Measurements from ENCODE around the gene CHMP4A. TPM values are rescaled to one million over a fixed set of nuclear protein-coding genes. Genes with fewer than 3 reads are reported as not detected.

Gene CHMP4A
- total and polyA plus RNA-seq, 2 of the 13 experiments (the other 11 are each of a cell fraction or from before 2014, with no cell fraction given): 83.6 to 113 TPM

DNA sequence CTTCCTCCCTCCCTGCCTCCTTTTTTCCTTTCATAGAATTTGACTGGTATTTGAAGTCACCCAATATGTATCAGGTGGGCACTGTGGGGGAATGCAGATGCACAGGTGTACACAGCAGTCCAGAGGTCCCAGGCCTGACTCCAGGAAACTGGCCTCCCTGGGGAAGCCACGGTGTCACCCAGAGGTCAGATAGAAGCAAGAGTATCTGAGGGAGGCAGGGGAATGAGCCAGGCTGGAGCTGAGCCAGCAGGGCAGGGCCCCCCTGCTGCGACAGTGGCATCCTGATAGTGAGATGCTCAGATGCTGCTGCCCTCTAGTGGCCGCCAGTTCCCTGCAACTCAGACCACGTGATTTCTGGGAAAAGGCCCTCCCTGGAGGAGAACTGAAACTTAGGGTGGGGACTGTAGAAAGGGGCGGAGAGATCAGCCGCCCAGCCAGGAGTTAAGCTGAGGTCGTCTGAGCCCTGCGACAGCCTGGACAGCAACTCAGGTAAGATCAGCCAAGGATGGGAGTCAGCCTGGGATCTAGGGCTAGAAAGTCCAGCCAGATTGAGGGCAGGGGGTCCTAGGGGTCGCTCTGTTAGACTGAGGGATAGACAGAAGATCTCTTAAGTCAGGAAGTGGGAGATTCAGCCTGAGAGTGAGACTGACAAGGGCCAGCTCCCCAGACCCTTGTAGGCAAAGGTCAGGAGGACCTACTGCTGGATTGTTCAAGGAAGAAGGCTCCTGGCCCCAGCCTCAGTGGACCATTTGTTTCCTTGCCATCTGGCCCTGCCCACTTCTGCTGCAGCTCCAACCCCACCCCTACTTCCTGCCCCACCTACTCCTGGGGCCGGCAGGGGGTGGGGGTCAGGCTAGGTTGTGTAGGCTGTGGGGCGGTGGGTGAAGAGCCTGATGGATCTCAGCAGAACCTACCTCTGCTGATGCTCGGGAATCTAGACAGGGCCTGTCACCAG, 52.2 kb downstream of the CHMP4A start, which contains the start of gene IRF9:
TSS of gene IRF9 (plus strand) at position 416 of the 955 bp plus-strand sequence. CDS start 880 bp downstream, outside the sequence.
- ATAC-seq (peak; percentile 92), FAIRE-seq (peak; percentile 99), DNase-seq (ENCODE audit: low spot score) (peak; percentile 99)
- intact Hi-C loops (cut with micrococcal nuclease; ENCODE audit: unreplicated experiment): loop anchor here (1.0 kb wide), 10 partner anchors 15 to 147 kb away; partner anchors contain the start of genes CHMP4A, EMC9, IPO4 and PCK2
- H2AFZ ChIP-seq (ENCODE audit: low read length): peak within 1 kb of the TSS; percentile 32
- H3K9me3 ChIP-seq (ENCODE audit: low read length): no peaks in the 10 kb centered on the region
- POLR2A ChIA-PET: interaction anchor here (0.8 to 11.8 kb wide), 42 partner anchors 9 to 1183 kb away, joined by 3 to 233 read pairs (median 8); partner anchors contain the start of genes ACIN1, C14orf119, CHMP4A and CIDEB
- 3% methylated on average over 12 of the region's 12 CpGs for WGBS (ENCODE audit: low lambda C conversion rate)
- in situ Hi-C loops (cut with HindIII; ENCODE audit: extremely low pct_ligation_motif_present, low pct_unique_long_range_greater_than_20kb): loop anchor here (5.0 kb wide), 1 partner anchor 104 kb away; no protein-coding TSS in a partner anchor
- H3K4me3 ChIP-seq (replicated peaks in 1 of 3; ENCODE audit: insufficient read depth in 1 of 3, low read depth in 2 of 3, low read length in 3 of 3): peak within 1 kb of the TSS; percentile 50 to 78 (median 64)
- H3K36me3 ChIP-seq (replicated peaks in 1 of 2; ENCODE audit: control insufficient read depth in 1 of 2, insufficient read depth in 2 of 2, low read length in 2 of 2): peaks cover 57 to 68% of the 10 kb centered on the region in 2 experiments
- peaks cover 28% of the 10 kb centered on the region for H3K4me1 ChIP-seq (ENCODE audit: insufficient read depth, low read length)
- peaks cover 5% of the 10 kb centered on the region for H3K79me2 ChIP-seq (ENCODE audit: insufficient read depth, low read length)
- peak within 1 kb of the TSS; percentile 62 for H3K27ac ChIP-seq (ENCODE audit: extremely low read length, insufficient read depth, low read length)
- TSS peak; percentile 47 for BruUV-seq (replicated peaks)
- H4K20me1 ChIP-seq (ENCODE audit: insufficient read depth, low read length): no peaks in the 10 kb centered on the region
- H3K27me3 ChIP-seq (ENCODE audit: control insufficient read depth in 1 of 2, insufficient read depth in 2 of 2, low read length in 2 of 2): no peaks in the 10 kb centered on the region; a peak in 1 of 5 replicates
- CTCF ChIA-PET (ENCODE audit: low intra/inter-chr PET ratio, low total read pairs): interaction anchor here (0.7 to 2.4 kb wide), 9 partner anchors 21 to 147 kb away, joined by 3 to 12 read pairs (median 6); partner anchors contain the start of genes DCAF11 and PSME1
- peak within 1 kb of the TSS; percentile 76 for H3K9ac ChIP-seq (ENCODE audit: insufficient read depth, low read depth, low read length)
- peak within 1 kb of the TSS; percentile 98 for H3K4me2 ChIP-seq (ENCODE audit: low read depth, low read length)
- TF ChIP-seq ZNF557 (CRISPR knock-in tag; IDR thresholded peaks at IDR 0.05) (peak; percentile 94), CHD4 (IDR thresholded peaks at IDR 0.05; ENCODE audit: borderline replicate concordance, low read length) (no peak), PTBP1 (IDR thresholded peaks at IDR 0.05; ENCODE audit: low read depth, low read length, poor library complexity, severe bottlenecking) (peak; percentile 64), IRF2 (CRISPR knock-in tag; IDR thresholded peaks at IDR 0.05) (peak; percentile 100), ATRX (CRISPR knock-in tag; IDR thresholded peaks at IDR 0.05; ENCODE audit: borderline replicate concordance) (no peak), RAD21 (CRISPR knock-in tag; IDR thresholded peaks at IDR 0.05) (peak; percentile 99), HDAC2 (CRISPR knock-in tag; IDR thresholded peaks at IDR 0.05) (peak; percentile 100), FOXA1 (IDR thresholded peaks at IDR 0.05) (no peak), FOXA1 (CRISPR knock-in tag; IDR thresholded peaks at IDR 0.05) (peak; percentile 81)
- TF ChIP-seq, protein P1, sequence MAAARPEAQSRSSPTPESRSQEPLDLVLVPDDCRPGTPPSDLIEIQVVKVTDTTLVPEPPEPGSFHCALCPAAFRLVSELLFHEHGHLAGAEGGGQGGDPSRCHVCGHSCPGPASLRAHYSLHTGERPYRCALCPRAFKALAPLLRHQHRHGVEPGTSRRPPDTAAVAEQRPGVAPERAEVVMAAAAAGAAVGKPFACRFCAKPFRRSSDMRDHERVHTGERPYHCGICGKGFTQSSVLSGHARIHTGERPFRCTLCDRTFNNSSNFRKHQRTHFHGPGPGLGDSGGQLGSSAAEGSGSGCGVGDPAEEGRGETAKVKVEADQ (CRISPR knock-in tag; IDR thresholded peaks at IDR 0.05; ENCODE audit: borderline replicate concordance): peak; percentile 89
- TF ChIP-seq, protein P2, sequence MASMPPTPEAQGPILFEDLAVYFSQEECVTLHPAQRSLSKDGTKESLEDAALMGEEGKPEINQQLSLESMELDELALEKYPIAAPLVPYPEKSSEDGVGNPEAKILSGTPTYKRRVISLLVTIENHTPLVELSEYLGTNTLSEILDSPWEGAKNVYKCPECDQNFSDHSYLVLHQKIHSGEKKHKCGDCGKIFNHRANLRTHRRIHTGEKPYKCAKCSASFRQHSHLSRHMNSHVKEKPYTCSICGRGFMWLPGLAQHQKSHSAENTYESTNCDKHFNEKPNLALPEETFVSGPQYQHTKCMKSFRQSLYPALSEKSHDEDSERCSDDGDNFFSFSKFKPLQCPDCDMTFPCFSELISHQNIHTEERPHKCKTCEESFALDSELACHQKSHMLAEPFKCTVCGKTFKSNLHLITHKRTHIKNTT (CRISPR knock-in tag; IDR thresholded peaks at IDR 0.05): 0 out of 2 replicates have a peak, but pooled peaks have one; percentile 6
- TF ChIP-seq, protein P3, sequence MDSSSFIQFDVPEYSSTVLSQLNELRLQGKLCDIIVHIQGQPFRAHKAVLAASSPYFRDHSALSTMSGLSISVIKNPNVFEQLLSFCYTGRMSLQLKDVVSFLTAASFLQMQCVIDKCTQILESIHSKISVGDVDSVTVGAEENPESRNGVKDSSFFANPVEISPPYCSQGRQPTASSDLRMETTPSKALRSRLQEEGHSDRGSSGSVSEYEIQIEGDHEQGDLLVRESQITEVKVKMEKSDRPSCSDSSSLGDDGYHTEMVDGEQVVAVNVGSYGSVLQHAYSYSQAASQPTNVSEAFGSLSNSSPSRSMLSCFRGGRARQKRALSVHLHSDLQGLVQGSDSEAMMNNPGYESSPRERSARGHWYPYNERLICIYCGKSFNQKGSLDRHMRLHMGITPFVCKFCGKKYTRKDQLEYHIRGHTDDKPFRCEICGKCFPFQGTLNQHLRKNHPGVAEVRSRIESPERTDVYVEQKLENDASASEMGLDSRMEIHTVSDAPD (CRISPR knock-in tag; IDR thresholded peaks at IDR 0.05): peak; percentile 69; the same call in 1 of the 2 replicates
- TF ChIP-seq, protein P4, sequence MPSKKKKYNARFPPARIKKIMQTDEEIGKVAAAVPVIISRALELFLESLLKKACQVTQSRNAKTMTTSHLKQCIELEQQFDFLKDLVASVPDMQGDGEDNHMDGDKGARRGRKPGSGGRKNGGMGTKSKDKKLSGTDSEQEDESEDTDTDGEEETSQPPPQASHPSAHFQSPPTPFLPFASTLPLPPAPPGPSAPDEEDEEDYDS (CRISPR knock-in tag; IDR thresholded peaks at IDR 0.05): peak; percentile 91
- TF ChIP-seq, protein P5, sequence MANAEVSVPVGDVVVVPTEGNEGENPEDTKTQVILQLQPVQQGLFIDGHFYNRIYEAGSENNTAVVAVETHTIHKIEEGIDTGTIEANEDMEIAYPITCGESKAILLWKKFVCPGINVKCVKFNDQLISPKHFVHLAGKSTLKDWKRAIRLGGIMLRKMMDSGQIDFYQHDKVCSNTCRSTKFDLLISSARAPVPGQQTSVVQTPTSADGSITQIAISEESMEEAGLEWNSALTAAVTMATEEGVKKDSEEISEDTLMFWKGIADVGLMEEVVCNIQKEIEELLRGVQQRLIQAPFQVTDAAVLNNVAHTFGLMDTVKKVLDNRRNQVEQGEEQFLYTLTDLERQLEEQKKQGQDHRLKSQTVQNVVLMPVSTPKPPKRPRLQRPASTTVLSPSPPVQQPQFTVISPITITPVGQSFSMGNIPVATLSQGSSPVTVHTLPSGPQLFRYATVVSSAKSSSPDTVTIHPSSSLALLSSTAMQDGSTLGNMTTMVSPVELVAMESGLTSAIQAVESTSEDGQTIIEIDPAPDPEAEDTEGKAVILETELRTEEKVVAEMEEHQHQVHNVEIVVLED (CRISPR knock-in tag; IDR thresholded peaks at IDR 0.05; ENCODE audit: borderline replicate concordance): peak; percentile 86

All from HepG2 (cell line).